Kidney glomerular epithelial cell (primary cell): ENCODE results near the gene KCNQ1.
"Not testable (repeated sequence)": the region's sequence is repeated elsewhere in the genome, so short reads cannot be mapped to it uniquely, and the experiment has no call there.

Experiments
- DNase-seq: peaks from one replicate; lab custom pipeline; 2025; lab: John Stamatoyannopoulos, UW

Gene KCNQ1

GRCh38 chr11:2590131-2590964 lies 145.5 kb downstream of the KCNQ1 start:
- DNase-seq, result no peak

- DNase-seq, result no peak
Measured at GRCh38 chr11:2590965-2591754, 146.4 kb downstream of the KCNQ1 start.

GRCh38 chr11:2591805-2592204 lies 147.0 kb downstream of the KCNQ1 start:
- no peak for DNase-seq

GRCh38 chr11:2592559-2593392 lies 148.0 kb downstream of the KCNQ1 start:
- no peak for DNase-seq

GRCh38 chr11:2593393-2593950 lies 148.7 kb downstream of the KCNQ1 start:
- no peak for DNase-seq

GRCh38 chr11:2594267-2594666 lies 149.5 kb downstream of the KCNQ1 start:
- no peak for DNase-seq

- no peak for DNase-seq
Measured at GRCh38 chr11:2595204-2595603, 150.4 kb downstream of the KCNQ1 start.

GRCh38 chr11:2599561-2600189 lies 154.9 kb downstream of the KCNQ1 start:
- no peak for DNase-seq

- no peak for DNase-seq
Measured at GRCh38 chr11:2609345-2609744, 164.5 kb downstream of the KCNQ1 start.

- no peak for DNase-seq
Measured at GRCh38 chr11:2612884-2613571, 168.2 kb downstream of the KCNQ1 start.

- DNase-seq, result no peak
Measured at GRCh38 chr11:2621894-2622293, 177.1 kb downstream of the KCNQ1 start.

- DNase-seq, result no peak
Measured at GRCh38 chr11:2625183-2625582, 180.4 kb downstream of the KCNQ1 start.

GRCh38 chr11:2630679-2631078 lies 185.9 kb downstream of the KCNQ1 start:
- no peak for DNase-seq

- DNase-seq, result no peak
Measured at GRCh38 chr11:2631161-2631560, 186.4 kb downstream of the KCNQ1 start.

- not testable (repeated sequence) for DNase-seq
Measured at GRCh38 chr11:2639763-2640162, 195.0 kb downstream of the KCNQ1 start.

- DNase-seq, result no peak
Measured at GRCh38 chr11:2641623-2642022, 196.8 kb downstream of the KCNQ1 start.

- no peak for DNase-seq
Measured at GRCh38 chr11:2643746-2644145, 198.9 kb downstream of the KCNQ1 start.

GRCh38 chr11:2644844-2645778 lies 200.3 kb downstream of the KCNQ1 start:
- no peak for DNase-seq

GRCh38 chr11:2645779-2646118 lies 200.9 kb downstream of the KCNQ1 start:
- DNase-seq, result no peak

GRCh38 chr11:2647167-2647566 lies 202.4 kb downstream of the KCNQ1 start:
- DNase-seq, result no peak
